KG1 (cell line): ENCODE data around the gene ASTN2.
A peak's percentile ranks its signal among the peaks of the same experiment; 100 is the strongest.

Source experiments
- DNase-seq: peaks from one replicate; lab custom pipeline; 2025; lab: John Stamatoyannopoulos, UW

ASTN2 gene

DNA sequence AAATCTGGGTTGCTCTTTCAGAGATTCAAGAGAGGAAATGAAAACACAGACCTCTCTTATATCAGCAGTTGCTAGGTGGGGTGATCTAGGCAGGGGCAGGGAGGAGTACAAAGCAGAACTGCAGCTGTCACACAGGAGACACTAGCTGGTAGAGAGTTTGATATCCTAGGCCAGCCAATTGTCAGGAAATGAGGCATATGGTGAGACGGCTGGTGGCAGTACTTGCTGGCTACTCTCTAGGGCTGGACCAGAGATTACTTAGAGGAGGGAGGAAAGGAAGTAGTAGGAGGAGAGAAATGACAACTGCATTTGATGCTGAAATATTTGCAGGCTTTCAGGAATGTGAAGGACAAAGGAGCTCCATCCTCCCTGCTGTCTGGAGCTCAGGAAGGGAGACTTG, 614.0 kb downstream of the ASTN2 start:
- DNase-seq, result no peak

DNA sequence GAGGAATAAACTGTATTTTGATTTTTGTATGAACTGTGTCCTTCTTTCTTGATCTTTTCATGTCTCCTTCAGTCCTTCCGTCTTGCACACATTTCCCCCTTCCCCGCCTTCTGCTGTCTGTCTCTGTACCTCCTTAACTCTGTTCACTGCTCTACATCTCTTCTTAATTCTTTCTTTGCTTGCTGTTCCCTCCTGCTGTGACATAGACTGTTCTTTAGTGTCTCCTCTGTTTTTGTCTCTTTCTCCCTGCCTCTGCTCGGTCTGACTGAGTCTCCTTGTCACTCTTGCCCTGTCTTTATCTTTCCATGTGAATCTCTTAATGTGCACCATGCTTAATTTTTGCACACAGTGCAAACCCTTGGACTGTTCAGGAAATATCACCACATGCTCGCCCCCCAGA, 614.8 kb downstream of the ASTN2 start:
- DNase-seq, result no peak

DNA sequence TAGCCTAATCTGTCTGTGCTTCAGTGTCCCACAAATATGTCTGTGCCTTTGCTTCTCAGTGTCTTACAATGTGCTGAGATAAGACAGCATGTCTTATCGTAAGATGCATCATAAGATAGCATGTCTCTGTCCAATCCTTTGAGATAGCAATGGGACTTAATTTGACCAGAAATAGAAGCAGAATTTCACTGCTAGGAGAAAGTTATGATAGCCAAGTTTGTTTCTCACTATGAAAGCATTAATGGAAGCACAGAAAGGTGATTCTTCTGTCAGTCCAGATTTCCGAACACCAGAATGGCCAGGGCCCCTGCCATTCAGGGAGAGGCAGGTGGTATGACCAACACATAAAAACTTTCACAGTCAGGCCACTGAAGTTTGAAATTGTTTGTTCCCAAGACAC, 616.3 kb downstream of the ASTN2 start:
- DNase-seq, result no peak

DNA sequence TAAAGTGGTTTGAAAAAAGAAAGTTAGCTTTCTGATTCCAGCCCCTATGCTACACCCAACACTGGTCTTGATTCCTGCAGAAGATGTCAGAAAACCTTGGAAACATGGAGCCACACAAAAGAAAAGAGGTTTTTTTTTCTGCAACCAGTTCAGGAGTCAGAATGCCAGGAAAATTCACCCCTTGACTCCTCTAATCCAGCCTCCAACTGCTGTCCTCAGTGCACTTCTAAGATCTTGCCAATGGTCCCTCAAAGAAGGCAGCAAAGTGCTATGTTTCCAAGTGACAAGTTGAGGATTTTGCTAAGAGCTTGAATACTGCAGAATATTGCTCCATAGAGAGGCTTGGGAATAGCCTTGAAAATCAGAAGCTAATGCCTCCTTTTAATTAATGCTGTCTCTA, 617.6 kb downstream of the ASTN2 start:
- DNase-seq, result no peak

DNA sequence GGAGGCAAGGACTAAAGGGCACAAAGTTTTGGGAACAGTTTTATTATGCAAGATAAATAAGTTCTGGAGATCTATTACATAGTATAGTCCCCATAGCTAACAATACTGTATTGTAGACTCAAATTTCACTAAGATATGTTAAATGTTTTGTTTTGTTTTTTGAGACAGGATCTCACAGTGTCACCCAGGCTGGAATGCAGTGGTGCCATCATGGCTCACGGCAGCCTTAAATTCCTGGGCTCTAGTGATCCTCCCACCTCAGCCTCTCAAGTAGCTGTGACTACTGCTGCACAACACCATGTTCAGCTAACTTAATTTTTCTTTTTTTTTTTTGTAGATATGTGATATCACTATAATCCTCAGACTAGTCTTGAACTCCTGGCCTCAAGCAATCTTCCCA, 618.2 kb downstream of the ASTN2 start:
- DNase-seq, result no peak

DNA sequence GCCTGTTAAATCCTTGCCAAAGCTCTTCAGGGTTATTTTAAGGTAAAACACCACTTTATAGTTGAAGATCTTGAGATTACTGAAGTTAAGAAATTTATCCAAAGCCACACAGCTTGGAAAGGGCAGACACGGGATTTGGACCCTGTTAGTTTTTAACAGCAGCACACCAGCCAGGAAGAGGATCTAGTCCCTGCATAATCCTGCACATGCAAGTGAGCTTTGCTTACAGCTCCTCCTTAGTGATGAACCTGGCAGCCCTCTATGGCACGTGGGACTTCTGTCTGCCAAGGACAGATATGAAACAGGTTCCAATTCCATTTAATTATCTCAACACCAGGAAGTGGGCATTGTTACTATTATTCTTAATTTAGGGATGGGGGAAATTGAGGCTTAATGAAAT, 619.0 kb downstream of the ASTN2 start:
- no peak for DNase-seq

DNA sequence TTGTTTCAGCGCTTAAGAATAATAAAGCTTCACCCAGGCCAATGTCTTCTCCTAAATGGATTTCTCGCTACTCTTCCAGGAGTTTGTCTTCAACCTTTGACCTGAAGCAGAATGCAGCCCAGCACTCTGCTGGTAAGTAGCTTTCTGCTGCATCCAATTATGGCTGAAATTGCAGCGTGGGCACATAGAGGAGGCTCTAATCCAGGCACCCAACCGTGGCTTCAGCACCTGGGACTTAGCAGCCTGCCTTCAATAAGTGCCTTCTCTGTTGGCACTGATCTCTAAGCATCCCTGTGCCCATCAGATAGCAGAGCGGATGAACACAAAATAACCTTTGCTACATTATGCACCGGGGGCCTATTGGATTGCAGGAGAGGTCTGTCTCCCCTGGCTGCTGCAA, 622.6 kb downstream of the ASTN2 start:
- no peak for DNase-seq

DNA sequence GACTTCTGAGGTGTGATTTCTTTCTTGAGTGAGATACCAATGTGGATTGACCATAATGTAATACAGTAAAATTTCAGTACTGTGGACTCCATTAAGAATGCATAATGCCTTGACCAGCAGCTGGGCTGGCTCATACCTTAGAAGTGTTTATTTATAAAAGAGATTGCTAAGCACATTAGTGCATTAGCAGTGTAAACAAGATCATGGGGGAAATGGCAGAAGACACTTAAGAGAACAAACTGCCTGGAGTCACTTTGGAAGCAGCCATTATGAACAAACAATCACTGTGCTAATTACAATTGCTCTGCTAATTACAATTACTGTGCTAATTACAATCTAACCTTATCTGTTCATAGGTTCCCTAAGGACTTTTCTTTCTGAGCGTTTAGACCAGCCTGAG, 623.5 kb downstream of the ASTN2 start:
- DNase-seq, result no peak

DNA sequence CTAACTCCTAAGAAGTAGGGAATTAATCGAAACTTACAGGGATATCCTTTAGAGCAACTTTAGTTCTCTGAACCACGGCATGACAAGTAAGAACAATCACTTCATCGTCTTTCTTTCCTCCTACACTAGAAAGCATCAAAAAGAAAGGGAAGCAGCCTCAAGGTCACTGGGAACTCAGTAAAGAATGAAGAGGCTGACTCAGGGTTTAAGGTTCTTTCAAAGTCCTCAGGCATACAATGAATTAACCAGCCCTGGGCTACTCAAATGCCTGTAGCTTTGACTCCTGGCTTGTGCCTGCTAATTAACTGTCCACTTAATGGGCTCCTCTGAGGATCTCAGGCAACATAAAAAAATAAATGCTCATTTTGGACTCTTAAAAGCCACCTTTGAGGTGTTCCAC, 625.8 kb downstream of the ASTN2 start:
- no peak for DNase-seq

DNA sequence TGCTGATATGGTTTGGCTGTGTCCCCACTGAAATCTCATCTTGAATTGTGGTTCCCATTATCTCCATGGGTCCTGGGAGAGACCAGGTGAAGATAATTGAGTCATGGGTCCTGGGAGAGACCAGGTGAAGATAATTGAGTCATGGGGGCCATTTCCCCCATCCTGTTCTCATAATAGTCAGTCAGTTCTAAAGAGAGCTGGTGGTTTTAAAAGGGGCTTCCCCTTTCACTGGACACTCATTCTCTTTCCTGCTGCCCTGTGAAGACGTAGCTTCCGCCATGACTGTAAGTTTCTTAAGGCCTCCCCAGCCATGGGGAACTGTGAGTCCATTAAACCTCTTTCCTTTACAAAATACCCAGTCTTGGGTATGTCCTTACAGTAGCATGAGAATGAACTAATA, 628.1 kb downstream of the ASTN2 start:
- no peak for DNase-seq

DNA sequence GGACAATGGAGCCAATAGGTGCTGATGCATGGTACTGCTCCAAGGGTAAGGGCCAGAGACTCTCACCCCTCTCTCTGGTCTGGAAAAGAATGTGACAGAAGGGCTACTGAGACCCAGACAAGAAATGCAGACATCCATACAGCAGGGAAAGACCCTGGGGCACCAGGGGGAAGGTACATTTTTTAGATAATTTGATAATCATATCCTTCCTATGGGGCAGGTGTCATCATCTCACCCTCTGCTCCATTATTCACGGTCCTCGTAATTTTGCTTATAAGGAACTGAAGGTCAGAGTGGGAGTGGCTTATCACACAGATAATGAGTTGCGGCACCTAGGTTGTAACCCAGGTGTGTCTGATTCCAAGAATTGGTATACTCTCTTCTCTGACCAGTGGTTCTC, 637.7 kb downstream of the ASTN2 start:
- no peak for DNase-seq

DNA sequence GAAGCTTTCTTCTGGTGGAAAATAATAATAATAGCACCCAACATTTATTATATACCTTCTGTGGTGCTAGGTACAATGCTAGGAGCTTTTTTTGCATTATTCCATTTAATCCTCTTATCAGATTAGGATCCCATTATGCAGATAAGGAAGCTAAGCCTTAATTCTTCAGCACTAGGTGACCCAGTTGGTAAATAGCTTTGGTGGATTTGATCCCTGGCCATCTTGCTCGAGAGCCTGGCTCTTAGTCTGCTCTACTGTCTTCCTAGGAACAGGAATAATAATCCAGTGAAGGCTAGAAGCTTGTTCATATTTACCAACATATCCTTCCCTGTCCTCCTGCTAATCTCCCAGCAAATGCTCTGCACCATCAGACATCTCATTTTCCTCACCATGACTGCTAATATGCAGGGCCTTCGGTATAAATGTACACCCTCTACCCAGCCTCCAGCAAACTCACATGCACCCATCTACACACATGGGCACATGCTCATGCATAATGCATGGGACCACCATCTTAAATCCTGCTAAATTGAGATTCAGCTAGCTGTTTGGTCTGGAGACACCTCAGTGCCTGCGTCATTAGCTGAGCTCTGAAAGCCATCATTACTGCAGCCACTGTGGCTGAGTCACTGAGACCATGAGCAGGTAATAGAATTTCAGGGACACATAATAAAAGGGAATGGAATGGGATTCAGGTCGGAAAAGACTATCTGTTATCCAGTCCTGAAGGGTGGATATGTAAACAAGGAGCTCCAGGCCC, 640.3 kb downstream of the ASTN2 start:
- DNase-seq, result no peak

DNA sequence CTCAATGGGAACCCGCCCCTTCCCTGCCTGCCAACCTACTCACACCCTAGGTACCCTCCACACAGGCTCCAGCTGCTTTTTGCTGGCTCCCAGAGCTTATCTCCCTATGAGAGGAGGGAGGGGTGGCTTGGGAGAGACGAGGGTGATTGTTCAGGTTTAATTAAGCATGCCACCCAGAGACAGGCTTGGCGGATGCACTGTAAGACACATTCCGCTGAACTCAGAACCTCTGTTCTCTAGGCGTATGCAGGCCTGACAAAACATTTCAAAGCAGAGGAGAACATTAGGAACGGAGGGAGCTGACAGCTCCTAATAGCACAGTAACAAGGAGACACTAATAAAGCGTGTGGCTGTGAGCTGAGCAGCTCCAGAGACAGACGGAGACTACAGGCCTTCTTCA, 647.6 kb downstream of the ASTN2 start:
- DNase-seq, result no peak

DNA sequence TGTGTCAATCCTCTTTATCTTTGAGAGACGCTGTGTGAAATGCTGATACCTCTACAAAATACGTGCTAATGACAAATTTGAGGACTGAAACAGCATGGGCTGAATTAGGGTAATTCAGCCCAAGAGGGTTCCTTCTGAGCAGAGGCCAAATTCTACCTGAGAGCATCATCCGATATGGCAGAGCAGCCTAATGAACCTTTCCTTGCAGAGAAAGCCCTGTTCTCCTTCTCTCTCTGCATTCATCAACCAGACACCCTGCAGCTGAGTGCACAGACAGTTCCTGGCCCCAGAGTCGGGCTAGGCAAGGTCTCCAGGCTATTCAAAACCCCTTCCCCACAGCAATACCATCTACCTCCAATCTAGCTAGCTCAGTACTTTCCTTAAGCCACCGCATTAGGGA, 649.8 kb downstream of the ASTN2 start:
- no peak for DNase-seq

DNA sequence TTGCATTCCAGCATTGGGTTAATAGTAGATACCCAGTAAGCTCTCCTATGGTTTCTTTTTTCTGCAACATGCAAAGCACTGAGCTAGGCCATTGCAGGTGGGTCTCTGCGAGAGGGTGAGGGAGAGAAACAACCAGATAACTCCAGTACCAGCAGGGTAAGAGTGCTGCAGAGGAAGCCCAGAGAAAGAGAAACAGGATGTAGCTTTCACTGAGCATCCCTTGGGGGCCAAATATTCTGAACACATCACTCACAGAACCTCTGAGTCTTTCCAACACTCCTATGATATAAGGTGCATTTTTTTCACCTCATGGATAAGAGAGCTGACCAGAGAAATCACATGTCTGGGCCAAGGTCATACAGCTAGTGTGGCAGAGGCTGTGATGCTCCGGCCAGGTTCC, 651.1 kb downstream of the ASTN2 start:
- no peak for DNase-seq

DNA sequence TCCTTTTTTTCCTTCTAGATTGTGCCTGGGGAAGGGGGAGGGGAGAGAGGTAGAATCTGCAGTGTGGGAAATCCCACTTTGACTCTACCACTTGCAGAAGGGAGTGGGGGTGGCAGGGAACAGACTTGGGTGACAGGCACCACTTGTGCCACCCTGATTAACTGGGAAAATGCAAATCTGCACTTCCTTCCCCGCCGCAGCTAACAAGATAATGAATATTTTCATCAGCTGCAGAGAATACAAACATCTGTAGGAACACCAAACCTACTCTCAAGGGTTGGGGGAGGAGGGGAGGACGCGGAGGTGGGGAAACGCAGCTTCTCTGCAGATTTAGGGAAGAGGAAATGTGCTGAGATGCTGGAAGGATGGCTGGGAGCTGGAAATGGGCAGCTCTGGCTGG, 654.2 kb downstream of the ASTN2 start:
- DNase-seq, result no peak

DNA sequence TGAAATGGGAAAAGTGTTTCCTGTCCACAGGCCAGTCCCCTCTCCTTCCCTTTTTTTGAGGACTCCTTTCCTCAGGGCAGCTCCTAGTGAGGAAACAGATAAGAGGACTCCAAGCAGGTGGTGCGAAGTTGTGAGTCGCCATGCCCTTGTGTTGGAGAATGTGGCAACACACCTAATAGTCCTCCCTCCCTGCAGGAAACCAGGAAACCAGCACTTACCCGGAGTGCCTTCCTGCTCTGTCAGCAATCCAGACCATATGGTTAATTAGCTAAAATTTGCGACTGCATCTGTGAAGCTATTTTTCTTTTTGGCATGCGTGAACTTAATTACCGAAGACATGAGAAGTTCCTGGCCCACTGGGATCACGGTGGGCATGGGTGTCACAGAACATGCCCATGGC, 657.8 kb downstream of the ASTN2 start:
- no peak for DNase-seq

DNA sequence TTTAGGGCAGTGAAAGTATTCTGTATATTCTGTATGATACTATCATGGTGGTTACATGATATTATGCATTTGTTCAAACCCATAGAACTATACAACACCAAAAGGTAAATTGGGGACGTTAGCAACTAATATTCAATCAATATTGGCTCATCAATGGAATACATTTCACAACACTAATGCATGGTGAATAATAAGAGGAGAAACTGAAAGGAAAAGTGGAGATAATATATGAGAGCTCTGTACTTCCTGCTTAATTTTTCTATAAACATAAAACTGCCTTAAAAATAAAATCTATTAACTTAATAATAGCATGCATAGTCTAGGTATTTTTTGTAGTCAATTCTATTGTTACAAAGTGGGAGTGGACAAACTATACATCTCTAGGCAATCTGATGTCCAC, 661.5 kb downstream of the ASTN2 start:
- DNase-seq, result no peak

DNA sequence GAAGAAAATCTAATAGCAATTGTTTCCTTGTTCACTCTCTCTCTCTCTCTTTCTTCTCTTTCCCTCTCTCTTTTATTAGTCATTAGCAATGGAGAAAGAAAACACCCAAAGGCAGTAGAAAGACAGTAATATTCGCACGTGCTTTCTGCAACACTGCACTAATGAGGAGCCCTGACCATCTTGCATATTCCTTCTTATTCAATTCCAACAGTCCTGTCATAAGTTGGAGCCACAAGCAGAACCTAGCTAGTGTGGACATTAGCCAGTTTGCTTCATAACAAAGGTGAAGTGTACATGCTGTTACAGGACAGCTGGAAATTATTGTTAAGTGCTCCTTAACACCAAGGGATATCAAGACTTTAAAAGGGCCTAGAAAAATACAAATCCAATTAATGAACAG, 664.3 kb downstream of the ASTN2 start:
- DNase-seq, result no peak

DNA sequence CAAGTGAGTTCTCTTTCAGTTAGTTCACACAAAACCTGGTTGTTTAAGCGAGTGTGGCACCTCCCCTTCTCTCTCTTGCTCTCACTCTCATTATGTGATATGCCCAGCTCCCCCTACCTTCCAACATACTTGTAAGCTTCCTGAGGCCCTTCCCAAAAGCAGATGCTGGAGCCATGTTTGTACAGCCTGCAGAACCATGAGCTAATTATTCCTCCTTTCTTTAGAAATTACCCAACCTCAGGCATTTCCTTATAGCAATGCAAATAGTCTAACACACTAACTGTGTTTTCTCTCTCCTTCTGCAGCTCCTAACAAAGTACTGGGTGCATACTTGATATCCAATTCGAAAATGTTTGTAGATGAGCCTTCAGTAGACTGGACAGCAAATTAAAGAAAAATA, 665.1 kb downstream of the ASTN2 start:
- DNase-seq, result no peak

DNA sequence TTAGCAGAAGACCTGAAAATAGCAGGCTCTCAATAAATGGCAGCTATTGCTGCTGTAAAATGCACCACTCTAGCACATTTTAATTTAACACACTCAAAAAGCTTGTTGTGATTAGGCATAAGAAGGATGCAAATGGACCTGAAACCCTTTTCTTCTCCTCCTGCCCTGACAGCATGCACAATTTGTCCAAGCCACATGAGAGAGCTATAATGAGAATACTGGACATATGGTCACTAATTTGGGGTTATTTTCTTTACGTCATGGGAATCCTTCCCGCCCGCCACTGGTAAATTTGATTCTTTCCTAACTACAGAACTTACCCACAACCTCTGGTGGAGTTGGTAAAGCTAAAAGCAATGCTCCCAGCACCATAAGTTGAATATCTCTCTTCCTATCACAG, 665.7 kb downstream of the ASTN2 start:
- DNase-seq, result no peak

DNA sequence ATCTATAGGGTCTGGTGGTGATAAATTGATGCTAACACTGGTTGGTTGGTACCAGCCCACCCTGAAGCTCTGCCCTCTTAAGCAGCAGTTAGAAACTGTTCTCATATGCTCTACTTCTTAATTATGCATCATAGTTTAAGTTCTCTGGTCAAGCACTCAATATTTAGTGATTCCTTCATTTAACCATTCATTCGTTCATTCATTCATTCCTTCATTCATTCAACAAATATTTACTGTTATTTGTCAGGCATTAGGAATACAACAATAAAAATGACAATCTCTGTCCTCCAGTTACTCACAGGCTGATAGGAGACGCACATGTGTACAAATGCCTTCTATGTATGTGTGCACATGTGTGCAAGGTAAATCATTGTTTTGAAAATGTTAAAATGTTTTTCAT, 673.1 kb downstream of the ASTN2 start:
- no peak for DNase-seq

DNA sequence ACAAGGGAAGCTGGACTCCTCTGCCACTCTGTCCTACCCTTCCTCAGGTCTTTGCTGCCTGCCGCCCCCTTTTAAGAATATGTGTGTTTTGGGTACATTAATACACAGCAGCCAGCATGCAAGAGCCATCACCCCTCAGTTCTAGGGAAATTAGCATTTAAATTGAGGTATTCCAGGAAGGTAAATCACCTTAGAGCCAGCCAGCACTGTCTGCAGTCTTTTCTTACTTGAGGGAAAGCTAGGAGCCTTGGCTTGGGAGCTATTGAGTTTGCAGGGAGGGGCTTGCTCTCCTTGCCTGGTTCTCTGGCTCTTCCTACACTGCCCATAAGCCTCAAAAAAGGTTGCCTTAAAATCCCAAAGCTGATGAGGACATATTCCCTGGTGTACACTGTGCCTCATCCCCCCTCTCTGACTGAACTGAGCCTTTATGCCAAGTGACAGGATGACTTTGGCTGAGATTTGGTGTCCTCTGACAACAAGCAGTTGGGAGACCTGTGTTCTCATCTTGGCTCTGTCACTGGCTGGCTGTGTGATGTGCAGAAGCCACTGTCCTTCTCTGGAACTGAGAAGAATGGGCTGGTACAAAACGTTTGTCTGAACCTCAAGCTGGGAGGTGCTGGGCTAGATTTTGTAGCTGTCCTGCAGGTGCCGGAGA, 673.6 kb downstream of the ASTN2 start:
- no peak for DNase-seq

DNA sequence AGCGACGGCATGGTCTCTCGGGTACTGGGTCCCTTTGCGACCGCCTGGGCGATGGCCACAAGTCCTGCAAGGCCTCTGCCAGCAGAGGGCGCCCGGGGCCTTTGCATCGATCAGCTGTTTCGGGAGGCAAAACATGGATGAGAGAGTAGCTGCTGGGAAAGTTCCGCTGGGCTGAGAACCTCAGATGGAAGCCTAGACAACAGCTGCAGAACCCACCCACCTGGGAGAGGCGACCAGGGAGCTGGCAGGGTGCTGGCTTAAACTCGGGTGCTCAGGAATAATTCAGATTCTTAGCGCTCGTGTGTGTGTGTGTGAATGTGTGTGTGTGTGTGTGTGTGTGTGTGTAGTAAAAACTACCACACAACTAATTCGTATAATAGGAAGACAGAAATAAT, 677.7 kb downstream of the ASTN2 start:
- DNase-seq, result peak; percentile 32
